Cardiac fibroblast (primary cell): ENCODE results near the gene HRH4.

Experiments
- DNase-seq, 2 donors: peaks; one replicate each; pipeline versions ENCODE4 v3.0.0 to v3.0.0-alpha.2; 2010; ENCODE audit warnings: low read depth in 2 of 2
- H3K4me3 ChIP-seq, 2 donors: replicated peaks in 1 of 2; 1 replicate in 1 of 2; 2 replicates in 1 of 2; pipeline ENCODE4 v1.5.1; 2011; ENCODE audit warnings: low read depth in 2 of 2, low read length in 2 of 2, mild to moderate bottlenecking in 2 of 2, moderate library complexity in 1 of 2
- TF ChIP-seq, protein P1 (sequence below): IDR thresholded peaks from one replicate; pipeline ENCODE4 v1.5.1; 2011; ENCODE audit warnings: low read depth, mild to moderate bottlenecking, low read length, inconsistent platforms

Gene HRH4

DNA sequence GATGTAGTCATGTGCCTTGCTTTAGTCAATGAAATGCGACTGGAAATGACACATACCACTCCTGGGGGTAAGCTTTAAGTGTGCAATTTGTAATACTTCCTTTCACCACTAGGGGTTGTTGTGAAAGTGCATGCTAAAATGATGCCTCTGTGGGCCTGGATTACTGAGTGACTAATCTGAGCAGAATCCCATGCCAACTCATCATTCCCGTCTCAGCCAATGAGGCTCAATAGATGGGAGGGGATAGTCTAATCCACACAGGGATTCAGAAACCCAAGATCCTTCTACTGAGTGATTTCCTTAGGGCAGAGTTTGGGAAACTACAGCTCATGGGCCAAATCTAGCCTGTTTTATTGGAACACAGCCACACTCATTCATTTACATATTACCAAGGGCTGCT is 54.0 kb downstream of the HRH4 start:
- TF ChIP-seq, protein P1, sequence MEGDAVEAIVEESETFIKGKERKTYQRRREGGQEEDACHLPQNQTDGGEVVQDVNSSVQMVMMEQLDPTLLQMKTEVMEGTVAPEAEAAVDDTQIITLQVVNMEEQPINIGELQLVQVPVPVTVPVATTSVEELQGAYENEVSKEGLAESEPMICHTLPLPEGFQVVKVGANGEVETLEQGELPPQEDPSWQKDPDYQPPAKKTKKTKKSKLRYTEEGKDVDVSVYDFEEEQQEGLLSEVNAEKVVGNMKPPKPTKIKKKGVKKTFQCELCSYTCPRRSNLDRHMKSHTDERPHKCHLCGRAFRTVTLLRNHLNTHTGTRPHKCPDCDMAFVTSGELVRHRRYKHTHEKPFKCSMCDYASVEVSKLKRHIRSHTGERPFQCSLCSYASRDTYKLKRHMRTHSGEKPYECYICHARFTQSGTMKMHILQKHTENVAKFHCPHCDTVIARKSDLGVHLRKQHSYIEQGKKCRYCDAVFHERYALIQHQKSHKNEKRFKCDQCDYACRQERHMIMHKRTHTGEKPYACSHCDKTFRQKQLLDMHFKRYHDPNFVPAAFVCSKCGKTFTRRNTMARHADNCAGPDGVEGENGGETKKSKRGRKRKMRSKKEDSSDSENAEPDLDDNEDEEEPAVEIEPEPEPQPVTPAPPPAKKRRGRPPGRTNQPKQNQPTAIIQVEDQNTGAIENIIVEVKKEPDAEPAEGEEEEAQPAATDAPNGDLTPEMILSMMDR, result peak; percentile 53
- DNase-seq, result peak; percentile 40 to 83
- no peak overlapping the region for H3K4me3 ChIP-seq

DNA sequence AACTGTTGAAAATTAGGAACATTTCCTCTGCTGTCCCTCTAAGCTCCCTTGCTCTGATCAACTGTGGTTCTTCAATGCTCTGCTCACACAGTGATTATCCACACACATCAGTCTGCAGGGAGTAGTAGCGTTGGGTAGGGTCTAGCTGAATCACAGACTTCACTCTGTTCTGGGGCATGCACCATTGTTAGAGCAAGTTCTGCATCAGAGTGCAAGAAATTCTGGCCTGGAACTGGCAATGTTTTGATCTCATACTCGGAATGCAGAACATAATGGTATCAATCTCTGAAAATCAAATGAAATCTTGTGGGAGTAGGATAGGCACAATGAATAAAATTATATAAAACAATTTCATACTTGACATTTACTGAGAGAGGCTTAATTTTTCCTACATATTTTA is 55.3 kb downstream of the HRH4 start:
- TF ChIP-seq, protein P1, result no peak
- no peak for DNase-seq
- no peak overlapping the region for H3K4me3 ChIP-seq

DNA sequence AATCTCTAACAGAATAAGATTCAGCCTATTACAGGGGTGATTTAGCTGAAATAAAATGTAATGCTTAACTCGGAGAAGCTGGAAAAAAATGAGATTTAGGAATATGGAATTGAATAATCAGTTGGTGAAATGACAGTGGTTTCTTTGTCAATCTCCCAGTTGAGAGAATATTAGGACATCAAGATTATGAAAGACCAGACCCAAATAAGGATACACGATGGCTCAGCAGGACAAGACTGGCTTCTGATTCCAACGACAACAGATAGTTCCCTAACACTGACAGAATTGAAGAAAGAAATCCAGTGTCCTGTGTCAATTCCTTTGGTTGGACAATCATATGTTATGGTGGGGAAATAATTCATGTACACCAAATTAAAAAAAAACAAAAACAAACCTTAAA is 55.8 kb downstream of the HRH4 start:
- TF ChIP-seq, protein P1, result no peak
- DNase-seq, result no peak

DNA sequence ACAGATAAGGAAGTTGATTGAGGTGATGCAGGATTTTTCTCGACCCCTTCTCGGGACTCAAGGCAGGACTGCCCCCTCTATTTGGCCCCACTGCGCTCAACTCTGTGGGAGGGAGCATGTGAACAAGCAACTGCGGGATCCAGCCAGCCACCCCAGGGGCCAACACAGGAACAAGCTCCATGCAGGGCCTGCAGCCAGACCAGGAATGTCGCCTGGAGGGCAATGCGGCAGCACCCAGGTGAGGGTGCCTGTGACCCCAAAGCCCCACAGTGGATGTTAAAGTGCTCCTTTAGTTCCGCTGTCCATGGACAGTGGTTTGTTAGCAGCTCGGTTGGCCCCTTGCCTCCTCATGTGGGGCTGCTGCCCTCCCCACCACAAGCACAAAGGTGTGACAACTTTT is 57.1 kb downstream of the HRH4 start:
- no peak overlapping the region for H3K4me3 ChIP-seq
- no peak for DNase-seq
- TF ChIP-seq, protein P1, result no peak

More for the DNA sequence above, 55.8 kb downstream of the HRH4 start:
- H3K4me3 ChIP-seq, result no peak overlapping the region

DNA sequence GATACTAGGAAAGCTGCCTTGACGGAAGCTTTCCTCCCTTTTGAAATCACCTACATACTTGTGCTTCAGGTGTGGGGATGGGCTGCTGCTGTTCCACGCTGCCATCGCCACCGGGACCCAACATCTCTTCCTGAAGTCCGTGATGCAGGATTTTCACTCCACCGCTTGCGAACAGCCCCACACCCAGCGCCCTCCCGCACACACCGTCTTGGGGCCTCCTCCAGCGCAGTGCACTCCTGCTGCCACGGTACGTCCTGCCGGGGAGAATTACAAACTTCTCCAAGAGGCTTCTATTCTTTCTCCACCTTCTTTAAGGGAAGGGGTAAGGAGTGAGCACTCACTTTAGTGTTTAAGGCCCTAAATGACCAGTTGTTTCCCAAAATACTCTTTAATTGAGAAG is 58.2 kb downstream of the HRH4 start:
- TF ChIP-seq, protein P1, result no peak
- H3K4me3 ChIP-seq, result no peak overlapping the region
- DNase-seq, result no peak
